ENCODE measurements around the gene CD55.

Gene CD55

DNA sequence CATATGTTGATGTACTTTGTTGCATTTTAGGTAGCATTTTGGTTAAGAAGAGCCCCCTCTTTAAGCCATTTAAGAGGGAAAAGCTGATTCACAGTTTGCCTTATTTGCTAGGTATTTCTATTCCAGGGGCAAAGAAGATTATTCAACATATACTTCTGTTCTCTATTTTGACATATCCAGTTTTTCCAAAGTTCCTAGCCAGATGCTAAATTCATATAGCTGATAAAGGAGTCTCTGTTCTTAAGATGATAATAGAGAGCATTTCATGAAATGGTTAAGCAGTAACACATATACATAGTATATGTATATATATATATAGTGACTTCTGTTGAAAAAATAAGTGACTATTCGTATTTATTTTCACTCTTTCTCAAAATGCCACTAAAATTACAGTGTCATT is 15.5 kb upstream of the CD55 start:
- H3K27me3 ChIP-seq (ENCODE audit: control insufficient read depth in 1 of 2, insufficient read depth in 2 of 2, low read length in 2 of 2): no peaks in the 10 kb centered on the region
- H3K4me1 ChIP-seq (ENCODE audit: control insufficient read depth, insufficient read depth, low read length): no peaks in the 10 kb centered on the region
- H3K36me3 ChIP-seq (ENCODE audit: control insufficient read depth in 2 of 2, insufficient read depth in 2 of 2, low read length in 2 of 2): no peaks in the 10 kb centered on the region
- no peaks in the 10 kb centered on the region for H3K9me3 ChIP-seq (ENCODE audit: control insufficient read depth in 2 of 2, low read length in 2 of 2)
- H3K9ac ChIP-seq (ENCODE audit: low read length in 2 of 2): no peak overlapping the region
- no peak overlapping the region for H3K27ac ChIP-seq (ENCODE audit: low read length)
- no peak overlapping the region for H3K4me3 ChIP-seq (ENCODE audit: low read length in 2 of 2)

DNA sequence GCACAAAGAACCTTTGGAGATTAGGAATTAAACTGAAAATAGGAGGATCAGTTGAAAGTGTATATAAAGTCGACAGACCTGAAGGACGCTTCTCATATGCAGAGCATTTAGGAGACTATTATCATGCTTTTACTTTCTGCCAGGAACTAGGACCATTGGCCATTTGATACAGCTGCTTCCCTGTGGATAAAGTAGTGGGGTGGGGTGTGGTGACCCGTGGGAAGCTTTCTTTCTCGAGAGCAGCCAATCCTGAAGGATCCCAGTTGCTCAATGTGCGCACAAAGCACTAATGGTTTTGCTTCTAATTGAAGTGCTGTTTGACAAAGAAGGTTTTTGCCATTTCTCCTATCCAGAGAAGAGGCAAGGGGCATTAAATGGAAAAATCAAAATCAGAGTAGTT is 14.9 kb upstream of the CD55 start:
- no peak overlapping the region for H3K27ac ChIP-seq (ENCODE audit: low read length)
- H3K4me3 ChIP-seq (ENCODE audit: low read length in 2 of 2): no peak overlapping the region
- H3K36me3 ChIP-seq (ENCODE audit: control insufficient read depth in 2 of 2, insufficient read depth in 2 of 2, low read length in 2 of 2): no peaks in the 10 kb centered on the region
- no peaks in the 10 kb centered on the region for H3K9me3 ChIP-seq (ENCODE audit: control insufficient read depth in 2 of 2, low read length in 2 of 2)
- no peaks in the 10 kb centered on the region for H3K4me1 ChIP-seq (ENCODE audit: control insufficient read depth, insufficient read depth, low read length)
- H3K27me3 ChIP-seq (ENCODE audit: control insufficient read depth in 1 of 2, insufficient read depth in 2 of 2, low read length in 2 of 2): no peaks in the 10 kb centered on the region
- no peak overlapping the region for H3K9ac ChIP-seq (ENCODE audit: low read length in 2 of 2)

DNA sequence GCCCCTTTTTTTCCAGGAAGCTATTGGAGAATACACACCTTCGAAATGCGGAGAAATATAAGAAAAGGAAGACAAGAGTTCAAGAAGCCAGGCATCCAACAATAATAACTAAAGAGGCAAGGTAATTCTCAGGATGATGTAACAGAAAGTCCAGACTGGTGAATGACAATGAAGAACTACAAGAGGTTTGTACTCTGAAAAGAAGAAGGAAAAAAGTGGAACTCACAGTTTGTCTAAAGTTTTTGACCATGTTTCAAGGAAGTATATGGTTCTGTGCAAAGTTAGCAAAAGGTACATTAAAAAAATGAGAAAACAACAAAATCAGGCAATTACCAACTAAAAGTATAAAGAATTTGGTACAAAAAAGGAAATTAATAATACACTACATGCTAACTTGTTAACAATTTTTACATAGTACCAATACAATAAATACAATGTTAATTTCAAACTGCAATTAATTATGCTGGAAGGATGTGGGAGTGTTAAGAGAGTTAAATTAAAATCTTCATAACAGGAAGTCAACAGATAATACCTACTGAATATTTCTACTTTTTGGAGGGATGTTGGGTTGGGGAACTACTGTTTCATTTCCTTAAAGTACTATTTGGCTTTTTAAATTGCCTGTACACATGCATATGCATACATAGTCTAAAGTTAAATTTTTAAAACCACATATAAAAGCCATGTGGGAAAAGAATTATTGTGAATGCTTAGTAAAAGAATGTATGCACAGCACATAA is 12.9 kb upstream of the CD55 start:
- H3K4me1 ChIP-seq (ENCODE audit: control insufficient read depth, insufficient read depth, low read length): no peaks in the 10 kb centered on the region
- H3K36me3 ChIP-seq (ENCODE audit: control insufficient read depth in 2 of 2, insufficient read depth in 2 of 2, low read length in 2 of 2): no peaks in the 10 kb centered on the region
- H3K27me3 ChIP-seq (ENCODE audit: control insufficient read depth in 1 of 2, insufficient read depth in 2 of 2, low read length in 2 of 2): no peaks in the 10 kb centered on the region
- no peaks in the 10 kb centered on the region for H3K9me3 ChIP-seq (ENCODE audit: control insufficient read depth in 2 of 2, low read length in 2 of 2)
- no peak overlapping the region for H3K27ac ChIP-seq (ENCODE audit: low read length)
- no peak overlapping the region for H3K4me3 ChIP-seq (ENCODE audit: low read length in 2 of 2)
- no peak overlapping the region for H3K9ac ChIP-seq (ENCODE audit: low read length in 2 of 2)

DNA sequence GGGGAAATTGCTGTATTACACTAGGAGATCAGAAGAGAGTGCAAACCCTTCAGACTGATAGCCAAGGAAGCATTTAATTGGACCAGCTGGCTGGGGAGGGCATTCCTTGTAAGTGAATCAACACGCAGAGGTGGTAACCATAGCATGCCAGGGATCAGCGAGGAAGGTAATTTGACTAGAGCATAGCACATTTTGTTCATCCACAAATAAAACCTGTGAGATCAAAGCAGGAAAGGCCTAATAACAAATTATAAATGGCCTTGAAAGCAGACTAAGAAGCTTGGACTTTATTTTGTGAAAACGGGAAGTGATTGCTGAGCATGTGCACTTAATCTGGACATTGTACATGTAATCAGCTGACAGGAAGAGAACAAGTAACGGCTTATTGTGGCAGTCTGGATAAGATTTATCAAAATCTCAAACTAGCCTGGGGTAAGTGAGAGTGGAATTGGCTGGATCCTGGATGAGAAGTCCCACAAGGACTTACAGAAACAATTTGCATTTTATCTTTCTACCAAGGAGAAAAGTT is 11.7 kb upstream of the CD55 start:
- H3K9ac ChIP-seq (ENCODE audit: low read length in 2 of 2): peak overlapping the region; percentile 12 to 13
- no peaks in the 10 kb centered on the region for H3K27me3 ChIP-seq (ENCODE audit: control insufficient read depth in 1 of 2, insufficient read depth in 2 of 2, low read length in 2 of 2)
- H3K4me3 ChIP-seq (ENCODE audit: low read length in 2 of 2): peak overlapping the region; percentile 12 to 24
- H3K4me1 ChIP-seq (ENCODE audit: control insufficient read depth, insufficient read depth, low read length): no peaks in the 10 kb centered on the region
- H3K9me3 ChIP-seq (ENCODE audit: control insufficient read depth in 2 of 2, low read length in 2 of 2): no peaks in the 10 kb centered on the region
- H3K36me3 ChIP-seq (ENCODE audit: control insufficient read depth in 2 of 2, insufficient read depth in 2 of 2, low read length in 2 of 2): no peaks in the 10 kb centered on the region
- H3K27ac ChIP-seq (ENCODE audit: low read length): no peak overlapping the region

DNA sequence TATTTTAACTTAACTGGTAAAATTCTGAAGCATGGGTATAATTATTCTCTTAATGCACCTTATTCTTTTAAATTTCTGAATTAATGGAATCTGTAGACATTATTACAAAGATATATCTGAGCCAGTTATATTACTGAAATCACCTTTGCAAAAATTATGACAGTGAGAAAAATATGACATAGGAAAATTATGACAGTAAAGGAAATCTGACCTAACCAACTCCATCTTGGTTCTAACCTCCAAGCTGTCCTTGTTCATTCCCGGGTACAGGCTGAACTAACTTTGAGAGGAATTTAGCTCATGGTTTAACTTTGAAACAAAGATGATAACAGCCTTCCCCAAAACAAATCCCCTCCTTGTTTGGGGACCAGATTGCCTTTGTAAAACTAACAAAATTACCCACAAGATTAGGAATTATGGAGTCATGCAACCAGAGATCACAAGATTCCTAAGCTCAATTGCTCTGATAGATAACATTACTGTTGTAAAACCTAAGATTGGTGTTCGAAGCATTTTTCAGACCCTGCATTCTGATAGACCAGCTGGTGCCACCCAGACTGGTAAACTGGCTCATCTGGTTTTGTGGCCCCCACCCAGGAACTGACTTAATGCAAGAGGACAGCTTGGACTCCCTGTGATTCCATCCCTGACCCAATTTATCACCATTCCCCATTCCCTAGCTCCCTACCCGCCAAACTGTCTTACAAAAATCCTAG is 9.4 kb upstream of the CD55 start:
- no peaks in the 10 kb centered on the region for H3K4me1 ChIP-seq (ENCODE audit: control insufficient read depth, insufficient read depth, low read length)
- H3K27ac ChIP-seq (ENCODE audit: low read length): no peak overlapping the region
- no peak overlapping the region for H3K4me3 ChIP-seq (ENCODE audit: low read length in 2 of 2)
- H3K9ac ChIP-seq (ENCODE audit: low read length in 2 of 2): no peak overlapping the region
- H3K9me3 ChIP-seq (ENCODE audit: control insufficient read depth in 2 of 2, low read length in 2 of 2): no peaks in the 10 kb centered on the region
- no peaks in the 10 kb centered on the region for H3K36me3 ChIP-seq (ENCODE audit: control insufficient read depth in 2 of 2, insufficient read depth in 2 of 2, low read length in 2 of 2)
- no peaks in the 10 kb centered on the region for H3K27me3 ChIP-seq (ENCODE audit: control insufficient read depth in 1 of 2, insufficient read depth in 2 of 2, low read length in 2 of 2)

DNA sequence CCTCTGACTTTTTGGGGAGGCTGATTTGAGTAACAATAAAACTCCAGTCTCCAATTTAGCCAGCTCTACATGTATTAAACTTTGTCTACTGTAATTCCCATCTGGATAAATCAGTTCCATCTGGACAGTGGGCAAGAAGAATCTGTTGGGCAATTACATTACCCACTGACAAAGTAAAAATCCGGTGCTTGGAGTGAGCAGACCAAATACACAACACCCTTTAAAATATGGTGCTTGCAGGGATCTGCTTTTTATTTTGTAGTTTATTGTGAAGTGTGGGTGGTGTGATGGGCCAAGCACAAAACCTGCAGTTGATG is 8.9 kb upstream of the CD55 start:
- Histone ChIP-seq H3K9me3 (ENCODE audit: control insufficient read depth in 2 of 2, low read length in 2 of 2) (no peaks in the 10 kb centered on the region), H3K4me3 (ENCODE audit: low read length in 2 of 2) (no peak overlapping the region), H3K9ac (ENCODE audit: low read length in 2 of 2) (no peak overlapping the region), H3K36me3 (ENCODE audit: control insufficient read depth in 2 of 2, insufficient read depth in 2 of 2, low read length in 2 of 2) (no peaks in the 10 kb centered on the region), H3K27ac (ENCODE audit: low read length) (no peak overlapping the region), H3K4me1 (ENCODE audit: control insufficient read depth, insufficient read depth, low read length) (no peaks in the 10 kb centered on the region), H3K27me3 (ENCODE audit: control insufficient read depth in 1 of 2, insufficient read depth in 2 of 2, low read length in 2 of 2) (no peaks in the 10 kb centered on the region)

DNA sequence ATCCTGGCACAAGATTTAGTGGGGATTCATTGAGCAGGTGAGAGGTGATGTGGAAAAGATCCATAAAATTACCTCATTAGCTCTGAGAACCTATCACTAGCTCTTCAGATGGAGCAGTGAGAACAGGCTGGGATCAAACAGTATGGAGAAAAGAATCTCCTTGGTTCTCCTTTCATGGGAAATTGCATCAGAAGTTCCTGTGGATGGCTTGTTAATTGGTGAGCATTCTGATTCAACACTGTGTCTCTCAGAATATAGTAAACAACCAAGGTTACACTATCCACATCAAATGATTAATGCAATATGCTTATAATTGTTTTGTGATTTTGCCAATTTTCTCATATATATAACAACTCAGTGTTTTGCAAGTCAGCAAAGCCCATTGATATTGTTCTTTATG is 8.3 kb upstream of the CD55 start:
- no peaks in the 10 kb centered on the region for H3K9me3 ChIP-seq (ENCODE audit: control insufficient read depth in 2 of 2, low read length in 2 of 2)
- no peak overlapping the region for H3K27ac ChIP-seq (ENCODE audit: low read length)
- H3K9ac ChIP-seq (ENCODE audit: low read length in 2 of 2): no peak overlapping the region
- H3K27me3 ChIP-seq (ENCODE audit: control insufficient read depth in 1 of 2, insufficient read depth in 2 of 2, low read length in 2 of 2): no peaks in the 10 kb centered on the region
- no peak overlapping the region for H3K4me3 ChIP-seq (ENCODE audit: low read length in 2 of 2)
- H3K4me1 ChIP-seq (ENCODE audit: control insufficient read depth, insufficient read depth, low read length): no peaks in the 10 kb centered on the region
- H3K36me3 ChIP-seq (ENCODE audit: control insufficient read depth in 2 of 2, insufficient read depth in 2 of 2, low read length in 2 of 2): no peaks in the 10 kb centered on the region

DNA sequence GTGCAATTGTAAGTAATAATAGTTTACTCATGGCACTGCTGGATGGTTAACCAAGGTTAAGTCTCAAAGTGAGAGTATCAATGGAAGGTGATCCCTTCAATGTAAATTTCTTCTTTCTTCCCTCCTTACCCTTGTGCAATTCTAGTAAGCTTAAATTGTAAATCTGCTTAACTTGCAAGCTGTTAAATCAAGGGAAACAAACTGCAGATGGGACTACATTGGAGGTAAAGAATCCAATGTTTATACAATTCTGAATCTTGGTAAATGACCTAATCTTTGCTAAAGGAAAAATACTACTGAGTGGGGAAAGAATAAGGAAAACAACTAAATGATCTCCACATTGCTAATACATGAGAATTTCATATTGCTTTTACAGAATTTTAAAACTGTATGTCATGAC is 6.7 kb upstream of the CD55 start:
- no peaks in the 10 kb centered on the region for H3K27me3 ChIP-seq (ENCODE audit: control insufficient read depth in 1 of 2, insufficient read depth in 2 of 2, low read length in 2 of 2)
- H3K27ac ChIP-seq (ENCODE audit: low read length): no peak overlapping the region
- no peak overlapping the region for H3K4me3 ChIP-seq (ENCODE audit: low read length in 2 of 2)
- no peaks in the 10 kb centered on the region for H3K36me3 ChIP-seq (ENCODE audit: control insufficient read depth in 2 of 2, insufficient read depth in 2 of 2, low read length in 2 of 2)
- no peaks in the 10 kb centered on the region for H3K4me1 ChIP-seq (ENCODE audit: control insufficient read depth, insufficient read depth, low read length)
- no peak overlapping the region for H3K9ac ChIP-seq (ENCODE audit: low read length in 2 of 2)
- no peaks in the 10 kb centered on the region for H3K9me3 ChIP-seq (ENCODE audit: control insufficient read depth in 2 of 2, low read length in 2 of 2)

DNA sequence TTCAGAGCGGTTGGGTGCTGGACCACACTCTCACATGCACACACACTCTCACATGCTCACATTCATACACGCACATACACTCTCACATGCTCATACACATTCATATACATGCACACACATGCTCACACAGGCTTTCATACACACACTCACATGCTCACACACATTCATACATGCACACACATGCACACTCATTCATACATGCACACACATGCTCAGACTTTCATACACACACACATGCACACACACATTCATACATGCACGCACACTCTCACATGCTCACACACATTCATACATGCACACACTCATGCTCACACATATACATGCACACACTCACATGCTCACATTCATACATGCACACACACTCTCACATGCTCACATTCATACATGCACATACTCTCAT is 6.0 kb upstream of the CD55 start:
- H3K4me3 ChIP-seq (ENCODE audit: low read length in 2 of 2): no peak overlapping the region
- no peak overlapping the region for H3K9ac ChIP-seq (ENCODE audit: low read length in 2 of 2)
- no peaks in the 10 kb centered on the region for H3K36me3 ChIP-seq (ENCODE audit: control insufficient read depth in 2 of 2, insufficient read depth in 2 of 2, low read length in 2 of 2)
- no peaks in the 10 kb centered on the region for H3K4me1 ChIP-seq (ENCODE audit: control insufficient read depth, insufficient read depth, low read length)
- no peak overlapping the region for H3K27ac ChIP-seq (ENCODE audit: low read length)
- H3K27me3 ChIP-seq (ENCODE audit: control insufficient read depth in 1 of 2, insufficient read depth in 2 of 2, low read length in 2 of 2): no peaks in the 10 kb centered on the region
- no peaks in the 10 kb centered on the region for H3K9me3 ChIP-seq (ENCODE audit: control insufficient read depth in 2 of 2, low read length in 2 of 2)

DNA sequence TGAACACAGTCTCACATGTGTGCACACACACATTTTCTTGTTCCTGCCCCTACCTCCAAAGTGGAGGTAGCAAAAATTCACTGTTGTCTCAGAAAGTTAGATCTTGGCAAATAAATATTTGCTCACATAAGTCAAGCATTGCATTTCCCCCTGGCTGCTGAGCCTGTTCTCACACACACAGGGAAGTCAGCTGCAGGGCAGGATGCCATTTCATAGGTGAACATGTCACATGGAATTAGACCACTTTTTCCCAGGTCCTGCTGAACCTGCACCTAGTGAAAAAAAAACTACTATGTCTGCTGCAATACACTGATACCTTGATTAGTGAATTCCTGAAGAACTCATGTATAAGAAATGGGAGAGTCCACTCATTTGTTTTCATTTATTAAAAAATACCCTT is 5.3 kb upstream of the CD55 start:
- no peaks in the 10 kb centered on the region for H3K9me3 ChIP-seq (ENCODE audit: control insufficient read depth in 2 of 2, low read length in 2 of 2)
- peaks cover 3% of the 10 kb centered on the region for H3K4me1 ChIP-seq (ENCODE audit: control insufficient read depth, insufficient read depth, low read length)
- H3K27me3 ChIP-seq (ENCODE audit: control insufficient read depth in 1 of 2, insufficient read depth in 2 of 2, low read length in 2 of 2): no peaks in the 10 kb centered on the region
- no peak overlapping the region for H3K9ac ChIP-seq (ENCODE audit: low read length in 2 of 2)
- H3K36me3 ChIP-seq (ENCODE audit: control insufficient read depth in 2 of 2, insufficient read depth in 2 of 2, low read length in 2 of 2): no peaks in the 10 kb centered on the region
- no peak overlapping the region for H3K27ac ChIP-seq (ENCODE audit: low read length)
- no peak overlapping the region for H3K4me3 ChIP-seq (ENCODE audit: low read length in 2 of 2)

Data from stomach smooth muscle (tissue), 2 donors.